Activated naive CD4-positive, alpha-beta T cell treated with anti-CD3 and anti-CD28 coated beads, Interleukin-2, amount 50 U/mL, for 24 hours (primary cell): ENCODE results near the gene NPAS2.
A peak's percentile ranks its signal among the peaks of the same experiment; 100 is the strongest.

Experiments
- H3K27ac Mint-ChIP-seq: one replicate; pipeline ENCODE4 v1.8.0; 2021; ENCODE audit warnings: mild to moderate bottlenecking, mixed read lengths
- H3K27me3 Mint-ChIP-seq: one replicate; pipeline ENCODE4 v1.8.0; 2021; ENCODE audit warnings: mixed read lengths
- H3K36me3 Mint-ChIP-seq: one replicate; pipeline ENCODE4 v1.8.0; 2021; ENCODE audit warnings: mixed read lengths
- H3K4me1 Mint-ChIP-seq: one replicate; pipeline ENCODE4 v1.8.0; 2021; ENCODE audit warnings: mixed read lengths
- H3K4me3 Mint-ChIP-seq: one replicate; pipeline ENCODE4 v1.8.0; 2021; ENCODE audit warnings: mild to moderate bottlenecking, mixed read lengths
- H3K9me3 Mint-ChIP-seq: one replicate; pipeline ENCODE4 v1.8.0; 2021; ENCODE audit warnings: mixed read lengths

The NPAS2 gene

DNA sequence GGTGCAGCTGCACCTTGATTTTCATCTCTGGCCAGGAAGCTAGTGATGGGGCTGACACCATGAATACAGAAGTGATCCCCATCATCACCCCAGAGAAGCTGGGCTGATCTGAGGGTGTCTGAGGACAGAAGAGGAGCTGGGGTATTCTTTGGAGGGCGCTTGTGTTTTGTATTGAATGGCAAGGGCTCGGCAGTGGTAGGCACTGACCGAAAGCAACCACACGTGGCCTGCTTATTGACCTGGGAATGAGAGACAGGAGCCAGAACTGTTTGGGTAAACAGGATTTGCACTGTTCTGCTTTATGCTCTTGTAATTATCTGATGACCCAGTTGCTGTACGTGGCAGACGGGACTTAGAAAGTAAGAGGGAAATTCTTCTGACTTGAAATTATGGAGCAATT, 119.5 kb downstream of the NPAS2 start:
- H3K27ac Mint-ChIP-seq, result peak overlapping the region; percentile 12
- H3K4me1 Mint-ChIP-seq, result peaks cover 43% of the 10 kb centered on the region
- H3K4me3 Mint-ChIP-seq, result no peak overlapping the region
- H3K9me3 Mint-ChIP-seq, result no peaks in the 10 kb centered on the region
- H3K27me3 Mint-ChIP-seq, result no peaks in the 10 kb centered on the region
- H3K36me3 Mint-ChIP-seq, result peaks cover 2% of the 10 kb centered on the region

DNA sequence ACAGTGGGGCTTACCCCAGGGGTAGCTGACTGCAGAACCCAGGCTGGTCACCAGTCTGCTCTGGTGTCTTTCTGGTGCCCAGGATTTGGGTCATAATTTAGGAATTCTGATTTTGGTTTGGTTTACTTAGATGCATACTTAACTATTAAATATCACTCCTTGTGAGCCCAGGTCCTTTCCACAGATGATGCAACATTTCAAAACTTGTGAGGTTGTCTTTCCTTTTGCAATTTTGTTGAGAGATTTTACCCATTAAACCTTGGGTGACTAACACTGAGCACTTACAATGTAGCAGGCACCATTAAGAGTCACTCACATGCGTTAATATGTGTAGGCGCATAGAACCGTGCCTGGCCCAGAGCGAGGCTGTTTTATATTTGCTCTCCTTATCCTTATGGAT, 120.3 kb downstream of the NPAS2 start:
- peaks cover 2% of the 10 kb centered on the region for H3K36me3 Mint-ChIP-seq
- peaks cover 43% of the 10 kb centered on the region for H3K4me1 Mint-ChIP-seq
- H3K4me3 Mint-ChIP-seq, result peak overlapping the region; percentile 82
- H3K27ac Mint-ChIP-seq, result peak overlapping the region; percentile 90
- H3K27me3 Mint-ChIP-seq, result no peaks in the 10 kb centered on the region
- no peaks in the 10 kb centered on the region for H3K9me3 Mint-ChIP-seq

GRCh38 chr2:100940766-100941645, 121.1 kb downstream of the NPAS2 start:
- H3K9me3 Mint-ChIP-seq, result no peaks in the 10 kb centered on the region
- H3K4me3 Mint-ChIP-seq, result peak overlapping the region; percentile 82
- peaks cover 43% of the 10 kb centered on the region for H3K4me1 Mint-ChIP-seq
- H3K27ac Mint-ChIP-seq, result peak overlapping the region; percentile 90
- H3K36me3 Mint-ChIP-seq, result peaks cover 2% of the 10 kb centered on the region
- H3K27me3 Mint-ChIP-seq, result no peaks in the 10 kb centered on the region

DNA sequence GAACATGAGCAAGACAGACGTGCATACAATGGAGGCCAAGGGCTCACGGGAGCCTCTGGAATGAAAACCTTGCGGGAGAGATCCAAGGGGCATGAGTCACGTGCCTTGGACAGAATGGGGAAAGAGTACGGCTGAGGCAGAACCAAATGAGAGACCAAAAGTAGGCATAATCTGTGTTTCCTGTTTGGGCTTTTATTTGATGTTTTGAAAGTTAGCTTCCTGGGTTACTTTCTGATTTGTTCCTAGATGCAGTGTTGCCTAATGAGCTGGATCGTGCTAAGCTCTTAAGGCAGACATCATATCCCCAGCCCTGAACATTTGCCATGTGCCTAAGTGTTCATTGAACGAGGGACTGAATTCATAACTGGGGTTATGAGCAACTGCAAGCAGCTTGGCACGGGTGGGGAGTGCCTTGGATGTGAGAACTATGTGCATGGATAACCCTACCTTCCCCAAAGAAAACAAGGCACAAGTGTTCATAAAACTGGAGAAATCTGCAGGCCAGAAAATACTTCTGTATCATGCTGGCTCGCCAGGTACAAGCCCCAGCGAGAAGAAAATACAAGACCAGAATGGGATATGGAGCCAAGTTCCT, 121.8 kb downstream of the NPAS2 start:
- Mint-ChIP-seq H3K4me3 (peak overlapping the region; percentile 82), H3K4me1 (peaks cover 49% of the 10 kb centered on the region), H3K36me3 (peaks cover 2% of the 10 kb centered on the region), H3K9me3 (no peaks in the 10 kb centered on the region), H3K27ac (peak overlapping the region; percentile 90), H3K27me3 (no peaks in the 10 kb centered on the region)

DNA sequence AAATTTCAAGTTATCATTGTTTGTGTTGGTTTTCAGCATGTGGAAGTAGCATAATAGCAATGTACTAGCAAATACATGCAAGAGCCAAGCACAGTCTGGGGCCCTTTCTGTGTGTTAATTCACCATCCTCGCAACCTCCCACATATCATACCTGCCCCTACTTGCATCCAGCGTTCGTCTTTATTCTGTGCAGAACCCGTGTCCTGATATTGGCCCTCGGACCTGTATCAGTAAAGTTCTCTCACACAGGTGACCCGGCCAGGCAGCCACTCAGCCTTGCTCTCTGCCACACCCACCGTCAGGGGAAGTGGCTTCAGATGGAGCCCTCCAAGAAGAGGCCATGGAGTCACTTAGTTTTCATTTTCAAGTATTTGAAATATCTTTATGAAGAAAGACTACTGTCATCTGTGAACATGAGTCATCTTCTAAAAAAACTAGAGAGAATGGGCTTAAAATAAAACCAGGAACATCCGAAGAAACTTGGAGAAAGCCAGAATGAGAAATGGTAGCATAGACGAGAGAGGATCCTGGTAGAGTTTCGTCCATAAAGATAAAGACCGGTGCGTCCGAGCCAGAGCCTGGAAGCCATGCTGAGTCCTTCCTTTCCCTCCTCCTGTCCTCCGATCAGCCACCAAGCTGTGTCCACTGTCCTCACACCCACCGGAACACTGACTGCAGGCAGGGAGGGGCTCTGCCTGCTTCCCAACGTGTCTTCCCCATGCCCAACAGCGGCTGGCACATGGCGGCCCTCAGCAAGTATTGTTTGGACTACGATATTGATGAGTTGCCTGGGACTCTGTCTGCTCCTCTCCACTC, 124.9 kb downstream of the NPAS2 start:
- Mint-ChIP-seq H3K4me1 (peaks cover 43% of the 10 kb centered on the region), H3K27ac (no peak overlapping the region), H3K9me3 (no peaks in the 10 kb centered on the region), H3K4me3 (no peak overlapping the region), H3K36me3 (peaks cover 6% of the 10 kb centered on the region), H3K27me3 (no peaks in the 10 kb centered on the region)

GRCh38 chr2:100945433-100945740, 125.4 kb downstream of the NPAS2 start:
- Mint-ChIP-seq H3K4me1 (peaks cover 37% of the 10 kb centered on the region), H3K27me3 (no peaks in the 10 kb centered on the region), H3K27ac (no peak overlapping the region), H3K9me3 (no peaks in the 10 kb centered on the region), H3K4me3 (no peak overlapping the region), H3K36me3 (peaks cover 7% of the 10 kb centered on the region)

DNA sequence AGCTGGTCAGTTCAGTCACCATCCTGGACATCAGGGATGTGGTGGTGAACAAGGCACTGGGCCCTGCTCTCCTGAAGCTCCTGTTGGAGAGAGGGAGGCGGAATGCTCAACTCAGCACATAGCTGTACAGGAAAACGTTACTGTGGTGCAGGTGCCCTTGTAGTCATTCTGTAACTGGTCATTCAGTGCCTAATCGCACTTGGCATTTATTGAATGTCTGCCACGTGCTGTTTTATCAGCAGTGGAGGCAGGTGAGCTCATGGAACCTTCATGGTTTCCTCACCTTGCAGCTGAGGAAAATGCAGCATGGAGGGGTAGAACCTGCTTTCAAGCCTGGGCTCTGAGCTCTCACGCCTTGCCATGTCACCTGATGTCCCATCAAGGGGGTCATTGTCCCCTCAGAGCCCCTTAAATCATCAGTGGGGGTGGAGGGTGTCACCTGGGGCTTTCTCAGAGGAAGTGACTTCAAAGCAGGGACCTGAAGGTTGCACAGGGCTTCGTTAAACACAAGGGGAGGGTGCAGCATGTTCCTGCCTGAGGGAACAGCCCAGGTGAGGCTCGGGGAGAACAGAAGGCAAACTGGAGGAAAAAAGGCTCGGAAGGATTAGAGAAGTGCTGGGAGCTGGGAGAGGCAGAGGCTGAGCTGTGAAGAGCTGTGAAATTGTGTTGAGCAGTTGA, 126.1 kb downstream of the NPAS2 start:
- Mint-ChIP-seq H3K27ac (peak overlapping the region; percentile 10), H3K9me3 (no peaks in the 10 kb centered on the region), H3K4me3 (no peak overlapping the region), H3K36me3 (peaks cover 7% of the 10 kb centered on the region), H3K4me1 (peaks cover 30% of the 10 kb centered on the region), H3K27me3 (no peaks in the 10 kb centered on the region)

DNA sequence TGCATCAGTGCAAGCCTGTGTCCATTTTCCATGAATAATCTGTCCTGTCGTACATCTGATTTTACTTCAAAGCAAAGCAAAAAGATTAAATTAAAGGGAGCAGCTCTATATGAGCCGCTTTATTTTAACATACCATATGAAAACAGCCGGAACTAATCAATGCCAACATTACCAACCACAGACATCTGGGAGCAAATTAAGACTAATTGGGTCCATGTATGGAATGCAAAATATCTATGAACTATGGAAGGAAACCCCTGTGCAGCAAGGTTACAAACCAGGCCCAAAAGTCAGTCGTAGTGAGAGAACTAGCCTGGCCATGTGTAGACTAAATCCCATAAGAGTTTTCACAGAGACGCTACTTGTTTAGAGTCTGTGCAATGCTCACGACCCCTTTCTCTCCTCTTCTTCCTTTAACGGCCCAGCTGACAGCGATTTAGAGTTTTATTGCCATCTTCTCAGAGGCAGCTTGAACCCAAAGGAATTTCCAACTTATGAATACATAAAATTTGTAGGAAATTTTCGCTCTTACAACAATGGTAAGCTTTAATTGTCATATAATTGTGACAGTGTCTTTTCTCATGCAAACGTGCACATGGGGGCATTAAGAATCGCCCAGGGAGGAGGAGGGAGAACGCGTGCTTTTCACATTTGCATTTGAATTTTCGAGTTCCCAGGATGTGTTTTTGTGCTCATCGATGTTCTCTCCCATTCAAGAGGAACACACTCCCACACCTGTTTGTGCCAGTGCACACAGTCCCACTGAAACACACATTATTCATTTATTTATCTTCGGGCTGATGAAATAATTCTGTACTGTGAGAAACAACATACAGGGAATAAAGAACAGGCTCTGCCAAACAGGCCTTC, 129.2 kb downstream of the NPAS2 start:
- Mint-ChIP-seq H3K9me3 (no peaks in the 10 kb centered on the region), H3K36me3 (peaks cover 5% of the 10 kb centered on the region), H3K27ac (no peak overlapping the region), H3K4me1 (peaks cover 18% of the 10 kb centered on the region), H3K4me3 (no peak overlapping the region), H3K27me3 (no peaks in the 10 kb centered on the region)

- Mint-ChIP-seq H3K27me3 (no peaks in the 10 kb centered on the region), H3K36me3 (peaks cover 10% of the 10 kb centered on the region), H3K4me1 (peaks cover 11% of the 10 kb centered on the region), H3K9me3 (no peaks in the 10 kb centered on the region), H3K27ac (no peak overlapping the region), H3K4me3 (no peak overlapping the region)
Observed at GRCh38 chr2:100952512-100952911, 132.6 kb downstream of the NPAS2 start.

- no peak overlapping the region for H3K27ac Mint-ChIP-seq
- H3K36me3 Mint-ChIP-seq, result peaks cover 10% of the 10 kb centered on the region
- H3K27me3 Mint-ChIP-seq, result no peaks in the 10 kb centered on the region
- no peaks in the 10 kb centered on the region for H3K9me3 Mint-ChIP-seq
- peaks cover 11% of the 10 kb centered on the region for H3K4me1 Mint-ChIP-seq
- no peak overlapping the region for H3K4me3 Mint-ChIP-seq
Observed at GRCh38 chr2:100953406-100954043, 133.6 kb downstream of the NPAS2 start.

DNA sequence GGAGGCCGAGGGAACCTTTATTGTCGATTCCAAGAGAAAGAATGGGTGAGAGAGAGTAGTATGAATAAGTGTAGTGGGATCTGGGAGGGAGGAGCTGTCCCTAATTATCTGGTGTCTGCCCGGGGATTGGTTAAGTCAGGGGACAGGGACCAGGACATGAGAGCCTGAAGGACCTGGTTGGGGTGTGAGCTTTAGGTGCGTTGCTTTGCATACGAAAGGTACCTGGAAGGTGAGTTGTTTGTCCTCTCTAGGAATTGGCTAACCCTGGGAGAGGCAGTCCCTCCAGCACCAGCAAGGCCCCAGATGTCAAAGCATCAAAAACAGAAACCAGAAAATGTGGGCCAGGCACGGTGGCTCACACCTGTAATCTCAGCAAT, 134.1 kb downstream of the NPAS2 start:
- Mint-ChIP-seq H3K27ac (no peak overlapping the region), H3K27me3 (no peaks in the 10 kb centered on the region), H3K4me1 (peaks cover 11% of the 10 kb centered on the region), H3K36me3 (peaks cover 7% of the 10 kb centered on the region), H3K9me3 (no peaks in the 10 kb centered on the region), H3K4me3 (no peak overlapping the region)

GRCh38 chr2:100955226-100955625, 135.3 kb downstream of the NPAS2 start:
- H3K9me3 Mint-ChIP-seq, result no peaks in the 10 kb centered on the region
- peaks cover 5% of the 10 kb centered on the region for H3K36me3 Mint-ChIP-seq
- H3K27ac Mint-ChIP-seq, result no peak overlapping the region
- no peak overlapping the region for H3K4me3 Mint-ChIP-seq
- peaks cover 11% of the 10 kb centered on the region for H3K4me1 Mint-ChIP-seq
- H3K27me3 Mint-ChIP-seq, result no peaks in the 10 kb centered on the region

GRCh38 chr2:100956081-100956480, 136.1 kb downstream of the NPAS2 start:
- H3K27ac Mint-ChIP-seq, result no peak overlapping the region
- H3K4me3 Mint-ChIP-seq, result no peak overlapping the region
- no peaks in the 10 kb centered on the region for H3K27me3 Mint-ChIP-seq
- peaks cover 5% of the 10 kb centered on the region for H3K36me3 Mint-ChIP-seq
- H3K4me1 Mint-ChIP-seq, result peaks cover 11% of the 10 kb centered on the region
- no peaks in the 10 kb centered on the region for H3K9me3 Mint-ChIP-seq

DNA sequence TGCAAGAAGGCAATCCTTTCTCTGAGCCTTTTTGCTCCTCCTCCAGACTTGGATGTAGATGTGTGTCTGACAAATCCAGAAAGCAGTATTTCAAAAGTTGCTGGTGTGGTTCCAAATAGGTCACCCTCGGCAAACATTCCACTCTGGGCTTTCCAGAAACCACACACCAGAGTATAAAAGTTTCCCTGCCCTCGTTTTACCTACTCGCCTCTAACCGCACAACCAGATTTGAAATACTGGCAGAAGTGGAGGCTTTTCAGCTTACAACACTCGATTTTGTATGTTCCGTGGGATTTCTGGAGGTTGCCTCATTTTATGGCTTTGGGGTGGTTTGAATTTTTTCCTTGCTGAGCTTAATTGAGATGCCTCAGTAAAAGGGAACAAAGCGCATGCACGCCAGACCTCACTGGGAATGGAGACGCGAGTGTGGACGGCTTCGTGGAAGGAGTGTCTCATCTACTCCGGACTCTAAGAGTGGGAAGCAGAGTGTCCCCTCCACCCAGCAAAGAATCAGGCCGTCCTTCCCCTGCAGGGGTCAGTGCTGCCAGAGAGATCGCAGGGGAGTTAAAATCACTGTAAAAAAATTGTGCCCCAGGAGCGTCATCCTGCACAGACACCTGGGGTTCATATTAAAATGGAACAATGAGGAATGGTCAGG, 138.2 kb downstream of the NPAS2 start:
- H3K27me3 Mint-ChIP-seq, result no peaks in the 10 kb centered on the region
- H3K27ac Mint-ChIP-seq, result no peak overlapping the region
- H3K4me1 Mint-ChIP-seq, result peaks cover 6% of the 10 kb centered on the region
- peaks cover 5% of the 10 kb centered on the region for H3K36me3 Mint-ChIP-seq
- H3K4me3 Mint-ChIP-seq, result no peak overlapping the region
- H3K9me3 Mint-ChIP-seq, result no peaks in the 10 kb centered on the region
